Measurements from ENCODE around the gene STAC3. TPM values are rescaled to one million over a fixed set of nuclear protein-coding genes. Genes with fewer than 3 reads are reported as not detected.

STAC3 gene
- total RNA-seq, 2 experiments from 2014 or later = 0.93 to 1.5 TPM

DNA sequence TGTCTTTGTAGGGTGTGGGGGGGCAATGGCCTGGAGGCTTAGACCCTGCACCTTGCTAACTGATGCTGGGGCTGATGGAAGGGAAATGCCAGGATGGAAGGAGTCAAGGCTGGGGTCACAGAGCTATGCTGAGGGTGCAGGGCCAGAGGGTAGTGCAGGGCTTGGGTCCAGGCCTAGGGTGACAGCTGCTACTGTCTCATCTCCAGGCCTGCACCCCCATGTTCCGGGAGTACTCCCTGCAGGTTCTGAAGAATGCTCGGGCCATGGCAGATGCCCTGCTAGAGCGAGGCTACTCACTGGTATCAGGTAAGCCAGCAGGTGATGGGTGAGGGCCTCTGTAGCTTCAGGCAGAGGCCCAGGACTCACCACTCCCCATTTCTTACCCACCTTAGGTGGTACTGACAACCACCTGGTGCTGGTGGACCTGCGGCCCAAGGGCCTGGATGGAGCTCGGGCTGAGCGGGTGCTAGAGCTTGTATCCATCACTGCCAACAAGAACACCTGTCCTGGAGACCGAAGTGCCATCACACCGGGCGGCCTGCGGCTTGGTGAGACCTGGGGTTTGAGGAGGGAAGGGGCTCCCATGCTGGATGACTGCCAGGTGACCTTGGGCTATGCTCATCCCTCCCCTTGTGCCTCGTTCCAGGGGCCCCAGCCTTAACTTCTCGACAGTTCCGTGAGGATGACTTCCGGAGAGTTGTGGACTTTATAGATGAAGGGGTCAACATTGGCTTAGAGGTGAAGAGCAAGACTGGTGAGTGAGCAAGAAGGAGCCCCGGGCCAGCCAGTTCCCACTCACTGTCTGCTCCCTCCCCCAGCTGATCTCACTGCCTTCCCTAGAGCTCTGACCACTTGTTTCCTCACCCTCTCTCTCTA is 17.4 kb downstream of the STAC3 start:
- CTCF ChIA-PET = interaction anchor here (0.5 to 12.9 kb wide), 6 partner anchors 7 to 302 kb away, joined by 3 to 290 read pairs (median 4); a partner anchor contains a TSS
- peaks cover 57% of the 10 kb centered on the region for H3K36me3 Mint-ChIP-seq (ENCODE audit: low read depth)
- H3K4me3 Mint-ChIP-seq = no peak overlapping the region
- peaks cover 19% of the 10 kb centered on the region for H3K27me3 Mint-ChIP-seq (ENCODE audit: low read depth)
- peaks cover 63% of the 10 kb centered on the region for H3K4me1 Mint-ChIP-seq (ENCODE audit: low read depth)
- DNase-seq = no peak
- no peaks in the 10 kb centered on the region for H3K9me3 Mint-ChIP-seq
- intact Hi-C loops (cut with micrococcal nuclease) = no loop called here
- no peak overlapping the region for H3K27ac Mint-ChIP-seq

DNA sequence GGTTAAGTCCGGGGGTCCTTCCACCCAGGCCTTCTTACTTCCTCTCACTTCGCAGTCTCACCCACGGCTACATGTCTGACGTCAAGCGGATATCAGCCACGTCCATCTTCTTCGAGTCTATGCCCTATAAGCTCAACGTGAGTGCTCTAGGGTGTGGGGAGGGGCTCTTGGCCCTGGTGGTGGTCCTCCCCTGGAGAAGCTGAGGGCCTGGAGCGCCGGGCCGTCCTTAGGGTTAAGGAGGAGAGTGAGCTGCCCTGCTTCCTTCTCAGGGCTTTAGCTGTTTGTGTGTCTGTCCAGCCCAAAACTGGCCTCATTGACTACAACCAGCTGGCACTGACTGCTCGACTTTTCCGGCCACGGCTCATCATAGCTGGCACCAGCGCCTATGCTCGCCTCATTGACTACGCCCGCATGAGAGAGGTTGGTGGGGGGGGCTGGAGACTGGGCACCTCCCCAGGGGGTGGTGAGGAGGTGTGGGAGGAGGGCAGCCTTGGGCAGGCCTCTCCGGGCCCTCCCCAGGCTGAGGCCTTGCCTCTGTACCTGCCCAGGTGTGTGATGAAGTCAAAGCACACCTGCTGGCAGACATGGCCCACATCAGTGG is 18.7 kb downstream of the STAC3 start:
- Mint-ChIP-seq H3K36me3 (ENCODE audit: low read depth) (peaks cover 57% of the 10 kb centered on the region), H3K27ac (no peak overlapping the region), H3K27me3 (ENCODE audit: low read depth) (peaks cover 14% of the 10 kb centered on the region), H3K4me3 (no peak overlapping the region), H3K4me1 (ENCODE audit: low read depth) (peaks cover 59% of the 10 kb centered on the region), H3K9me3 (no peaks in the 10 kb centered on the region)
- DNase-seq = no peak
- CTCF ChIA-PET = interaction anchor here (5.7 to 12.9 kb wide), 2 partner anchors 8 to 18 kb away, joined by 93 to 290 read pairs; a partner anchor contains a TSS
- intact Hi-C loops (cut with micrococcal nuclease) = no loop called here

DNA sequence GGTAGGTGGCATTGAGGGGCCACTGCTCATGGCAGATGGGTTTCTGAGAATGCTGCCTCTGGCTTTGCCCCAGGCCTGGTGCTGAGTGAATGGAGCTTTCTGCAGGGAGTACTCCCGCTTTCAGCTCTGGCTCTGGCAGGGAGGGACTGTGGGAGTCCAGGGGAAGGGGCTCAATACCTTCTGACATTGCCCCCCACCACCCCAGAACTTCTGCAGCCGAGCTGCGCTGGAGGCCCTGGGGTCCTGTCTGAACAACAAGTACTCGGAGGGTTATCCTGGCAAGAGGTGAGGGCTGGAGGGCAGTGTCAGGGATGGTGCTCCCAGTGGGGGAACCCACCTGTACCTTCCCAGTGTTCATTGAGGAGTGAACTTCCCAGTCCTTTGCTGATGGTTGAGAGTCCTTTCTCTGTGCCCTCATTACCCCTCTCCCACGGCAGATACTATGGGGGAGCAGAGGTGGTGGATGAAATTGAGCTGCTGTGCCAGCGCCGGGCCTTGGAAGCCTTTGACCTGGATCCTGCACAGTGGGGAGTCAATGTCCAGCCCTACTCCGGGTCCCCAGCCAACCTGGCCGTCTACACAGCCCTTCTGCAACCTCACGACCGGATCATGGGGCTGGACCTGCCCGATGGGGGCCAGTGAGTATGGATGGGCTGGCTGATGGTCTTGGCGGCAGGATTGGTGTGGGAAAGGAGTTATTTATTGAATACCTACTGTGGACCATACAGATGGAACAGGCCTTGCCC is 19.5 kb downstream of the STAC3 start:
- Mint-ChIP-seq H3K4me1 (ENCODE audit: low read depth) (peaks cover 57% of the 10 kb centered on the region), H3K27ac (no peak overlapping the region), H3K27me3 (ENCODE audit: low read depth) (peaks cover 12% of the 10 kb centered on the region), H3K9me3 (no peaks in the 10 kb centered on the region), H3K36me3 (ENCODE audit: low read depth) (peaks cover 57% of the 10 kb centered on the region), H3K4me3 (peak overlapping the region; percentile 95)
- CTCF ChIA-PET = interaction anchor here (5.7 to 12.9 kb wide), 2 partner anchors 9 to 17 kb away, joined by 93 to 290 read pairs; a partner anchor contains a TSS
- no peak for DNase-seq
- intact Hi-C loops (cut with micrococcal nuclease) = no loop called here

DNA sequence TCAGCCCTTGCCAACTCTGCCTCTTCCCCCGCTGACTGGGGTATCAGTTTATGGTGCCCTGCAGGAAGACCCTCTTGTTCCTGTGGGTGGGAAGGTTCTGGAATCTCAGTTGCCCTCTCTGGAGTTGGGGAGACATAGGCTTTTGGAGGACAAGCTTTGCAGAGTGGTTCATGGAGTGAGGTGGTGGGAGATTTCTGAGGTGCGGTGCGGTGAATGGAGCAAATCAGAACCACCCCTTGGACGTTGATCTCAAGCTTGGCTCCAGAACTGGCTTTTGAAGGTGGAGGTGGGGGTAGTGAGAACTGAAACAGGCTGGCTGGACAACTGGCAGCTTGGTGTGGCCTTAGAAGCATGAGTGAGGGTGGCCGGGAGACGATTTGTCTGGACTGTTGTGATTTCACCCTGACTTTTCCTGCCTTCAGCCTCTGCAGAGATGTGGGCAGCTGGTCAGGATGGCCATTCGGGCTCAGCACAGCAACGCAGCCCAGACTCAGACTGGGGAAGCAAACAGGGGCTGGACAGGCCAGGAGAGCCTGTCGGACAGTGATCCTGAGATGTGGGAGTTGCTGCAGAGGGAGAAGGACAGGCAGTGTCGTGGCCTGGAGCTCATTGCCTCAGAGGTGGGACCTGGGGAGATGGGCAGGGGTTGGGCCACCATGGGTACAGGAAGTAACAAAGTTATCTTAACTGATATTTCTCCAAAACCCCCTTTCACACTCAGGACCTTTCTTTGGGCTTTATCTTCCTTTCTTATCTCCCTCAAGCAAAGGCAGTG is 20.4 kb downstream of the STAC3 start:
- Mint-ChIP-seq H3K4me1 (ENCODE audit: low read depth) (peaks cover 59% of the 10 kb centered on the region), H3K36me3 (ENCODE audit: low read depth) (peaks cover 56% of the 10 kb centered on the region), H3K4me3 (peak overlapping the region; percentile 95), H3K9me3 (no peaks in the 10 kb centered on the region), H3K27me3 (ENCODE audit: low read depth) (peaks cover 16% of the 10 kb centered on the region), H3K27ac (peak overlapping the region; percentile 94)
- CTCF ChIA-PET = interaction anchor here (0.6 to 12.9 kb wide), 9 partner anchors 9 to 249 kb away, joined by 3 to 290 read pairs (median 4); partner anchors contain the start of genes ARHGAP9, GLI1 and STAT6
- DNase-seq = no peak
- intact Hi-C loops (cut with micrococcal nuclease) = no loop called here

DNA sequence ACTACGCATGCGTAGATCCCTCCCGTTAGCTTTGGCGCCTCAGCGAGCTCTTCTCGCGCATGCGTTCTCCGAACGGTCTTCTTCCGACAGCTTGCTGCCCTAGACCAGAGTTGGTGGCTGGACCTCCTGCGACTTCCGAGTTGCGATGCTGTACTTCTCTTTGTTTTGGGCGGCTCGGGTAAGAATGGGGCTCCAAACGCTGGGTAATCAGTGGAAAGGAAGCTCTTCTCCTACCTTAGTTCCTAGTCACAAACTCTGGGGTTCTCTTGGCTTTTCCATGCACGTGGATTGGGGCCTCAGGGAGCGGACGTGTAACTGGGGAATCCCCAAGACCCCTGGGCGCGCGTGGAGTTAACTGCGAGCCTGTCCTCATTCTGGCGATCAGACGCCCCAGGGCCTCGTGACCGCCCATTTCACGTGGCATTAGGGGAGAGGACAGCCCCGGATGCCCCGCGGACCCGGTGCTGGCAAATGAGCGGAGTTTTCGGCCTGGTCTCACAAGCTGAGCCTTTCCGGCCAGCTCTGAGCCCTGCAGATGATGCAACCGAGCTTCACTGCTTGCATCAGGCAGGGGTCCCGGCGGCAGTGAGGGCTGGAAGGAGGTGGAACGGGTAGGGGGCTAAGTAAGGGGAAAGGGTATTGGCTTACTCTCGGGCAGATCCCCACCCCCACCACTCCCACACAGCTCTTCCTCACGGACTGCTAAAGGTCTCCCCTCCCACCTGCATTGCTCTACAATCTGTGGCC is 21.2 kb downstream of the STAC3 start, which contains the start of gene SHMT2:
Gene SHMT2, plus strand, starts transcription at position 78 of the 747 bp plus-strand sequence. Its CDS starts 68 bp downstream, at position 146.
- peaks cover 61% of the 10 kb centered on the region for H3K4me1 Mint-ChIP-seq (ENCODE audit: low read depth)
- CTCF ChIA-PET = interaction anchor here (0.6 to 12.9 kb wide), 11 partner anchors 8 to 250 kb away, joined by 3 to 290 read pairs (median 4); partner anchors contain the start of genes ARHGAP9, GLI1 and STAT6
- no peaks in the 10 kb centered on the region for H3K9me3 Mint-ChIP-seq
- H3K36me3 Mint-ChIP-seq (ENCODE audit: low read depth) = peaks cover 53% of the 10 kb centered on the region
- peaks cover 21% of the 10 kb centered on the region for H3K27me3 Mint-ChIP-seq (ENCODE audit: low read depth)
- H3K4me3 Mint-ChIP-seq = peak within 1 kb of the TSS; percentile 95
- intact Hi-C loops (cut with micrococcal nuclease) = loop anchor here (1.0 to 10.0 kb wide), 3 partner anchors 9 to 615 kb away; partner anchors contain the start of gene CTDSP2
- peak; percentile 97 for DNase-seq
- H3K27ac Mint-ChIP-seq = peak within 1 kb of the TSS; percentile 94

DNA sequence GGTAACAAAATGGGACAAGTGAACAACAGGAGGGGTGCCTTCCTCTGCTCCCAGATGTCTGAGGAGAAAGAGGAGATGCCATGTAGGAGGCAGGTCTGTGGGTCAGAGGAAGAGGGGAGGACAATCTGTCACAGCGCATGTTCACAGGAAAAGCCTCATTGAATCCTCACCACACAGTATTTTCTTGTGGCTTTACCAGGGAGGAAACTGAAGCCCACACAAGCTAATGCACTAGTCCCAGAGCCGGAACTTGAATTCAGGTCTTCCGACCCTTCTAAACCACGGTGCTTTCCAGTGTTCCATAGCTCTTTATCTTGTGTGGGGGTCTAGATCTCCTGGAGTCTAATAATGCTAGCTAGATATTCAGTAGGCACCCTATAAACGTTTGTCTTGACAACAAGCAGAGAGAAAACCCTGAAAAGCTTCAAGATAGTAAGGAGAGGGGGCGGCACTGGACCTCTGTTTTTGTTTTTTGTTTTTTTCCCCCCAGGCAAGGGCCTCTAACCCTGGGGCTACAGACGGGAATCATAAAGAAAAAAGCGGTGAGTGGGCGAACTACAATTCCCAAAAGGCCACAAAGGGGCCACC is 21.8 kb downstream of the STAC3 start:
- no peaks in the 10 kb centered on the region for H3K9me3 Mint-ChIP-seq
- H3K27ac Mint-ChIP-seq = peak overlapping the region; percentile 94
- peak overlapping the region; percentile 95 for H3K4me3 Mint-ChIP-seq
- CTCF ChIA-PET = interaction anchor here (0.7 to 12.9 kb wide), 8 partner anchors 10 to 251 kb away, joined by 3 to 290 read pairs (median 6); partner anchors contain the start of genes ARHGAP9, GLI1 and STAT6
- H3K4me1 Mint-ChIP-seq (ENCODE audit: low read depth) = peaks cover 56% of the 10 kb centered on the region
- H3K27me3 Mint-ChIP-seq (ENCODE audit: low read depth) = peaks cover 27% of the 10 kb centered on the region
- intact Hi-C loops (cut with micrococcal nuclease) = loop anchor here (1.0 to 10.0 kb wide), 3 partner anchors 10 to 616 kb away; partner anchors contain the start of gene CTDSP2
- peaks cover 46% of the 10 kb centered on the region for H3K36me3 Mint-ChIP-seq (ENCODE audit: low read depth)
- DNase-seq = peak; percentile 26

DNA sequence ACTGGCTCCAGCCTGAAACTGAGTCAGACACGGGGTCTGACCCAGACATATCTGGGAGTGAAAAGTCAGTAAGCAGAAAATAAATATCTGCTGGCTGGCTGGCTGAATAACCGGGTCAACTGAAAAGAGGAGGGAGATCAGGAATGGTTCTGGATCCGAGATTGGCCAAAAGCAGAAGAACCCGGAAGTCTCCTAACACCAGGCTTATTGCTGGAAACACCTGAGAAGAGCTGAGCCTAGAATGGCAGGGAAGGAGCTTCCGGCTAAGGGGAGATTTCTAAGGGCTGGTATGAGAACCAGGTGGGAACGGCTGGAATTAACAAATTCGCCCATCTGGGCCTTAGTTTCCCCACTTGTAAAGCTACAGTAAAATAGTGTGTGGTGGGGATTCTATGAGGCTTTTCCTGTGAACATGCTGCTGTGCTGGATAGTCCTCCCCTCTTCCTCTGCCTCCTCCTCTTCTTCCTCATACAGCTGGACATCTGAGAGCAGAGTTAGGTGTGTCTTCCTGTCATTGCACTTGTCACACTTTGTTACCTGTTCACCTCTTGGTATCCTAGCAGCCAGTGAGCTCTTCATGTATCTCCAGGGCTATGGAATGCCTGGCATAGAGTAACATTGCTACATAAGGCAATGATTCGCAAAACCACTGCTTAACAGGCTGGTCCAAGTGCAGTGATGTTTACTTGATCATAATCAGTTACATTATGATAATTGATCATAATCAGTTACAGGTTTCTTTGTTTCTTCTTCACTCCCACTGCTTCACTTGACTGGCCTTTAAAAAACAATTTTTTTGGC is 23.5 kb downstream of the STAC3 start:
- intact Hi-C loops (cut with micrococcal nuclease) = loop anchor here (10.0 kb wide), 1 partner anchor 617 kb away; the partner anchor contains the start of gene CTDSP2
- Mint-ChIP-seq H3K27me3 (ENCODE audit: low read depth) (peaks cover 43% of the 10 kb centered on the region), H3K36me3 (ENCODE audit: low read depth) (peaks cover 31% of the 10 kb centered on the region), H3K4me1 (ENCODE audit: low read depth) (peaks cover 49% of the 10 kb centered on the region), H3K9me3 (no peaks in the 10 kb centered on the region), H3K27ac (no peak overlapping the region), H3K4me3 (peak overlapping the region; percentile 23)
- DNase-seq = no peak
- CTCF ChIA-PET = interaction anchor here (0.6 to 12.9 kb wide), 6 partner anchors 10 to 613 kb away, joined by 3 to 290 read pairs (median 6); a partner anchor contains a TSS

DNA sequence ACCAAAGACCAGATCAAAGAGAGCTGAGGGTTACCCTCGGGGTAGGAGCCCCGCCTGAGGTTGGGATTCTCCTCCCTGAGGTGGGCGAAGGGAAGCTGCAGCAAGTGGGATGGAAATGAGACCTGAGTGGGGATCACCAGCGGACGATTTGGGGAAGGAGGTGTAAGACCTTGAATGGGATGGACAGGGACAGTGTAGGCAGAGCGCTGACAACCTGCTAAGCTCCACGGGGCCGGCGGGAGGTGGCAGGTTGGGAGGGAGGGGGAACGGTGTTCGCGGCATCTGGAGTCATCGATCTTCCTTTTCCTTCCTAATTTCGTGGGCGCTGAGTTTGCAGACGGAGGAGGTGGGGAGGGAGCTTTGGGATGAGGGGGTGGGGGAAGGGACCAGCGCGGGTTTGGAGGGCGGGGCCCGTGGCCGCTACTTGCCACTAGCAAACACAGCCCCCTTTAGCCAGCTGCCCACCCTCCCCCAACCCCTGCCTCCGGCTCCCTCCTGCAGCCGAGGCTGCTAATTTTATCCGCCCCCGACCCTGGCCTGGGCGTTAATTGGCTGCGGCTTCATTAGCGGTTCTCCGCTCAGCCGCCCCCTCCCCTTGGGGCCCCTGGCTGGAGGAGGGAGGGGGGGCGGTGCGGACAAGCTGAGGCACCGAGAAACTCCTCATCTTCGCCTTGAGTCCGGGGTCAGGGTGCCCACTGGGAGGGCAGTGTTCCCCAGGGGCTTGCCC is 24.2 kb downstream of the STAC3 start:
- H3K9me3 Mint-ChIP-seq = no peaks in the 10 kb centered on the region
- DNase-seq = no peak
- peaks cover 23% of the 10 kb centered on the region for H3K36me3 Mint-ChIP-seq (ENCODE audit: low read depth)
- H3K27me3 Mint-ChIP-seq (ENCODE audit: low read depth) = peaks cover 49% of the 10 kb centered on the region
- CTCF ChIA-PET = interaction anchor here (0.8 to 12.9 kb wide), 5 partner anchors 9 to 226 kb away, joined by 4 to 290 read pairs (median 7); a partner anchor contains a TSS
- peak overlapping the region; percentile 26 for H3K4me3 Mint-ChIP-seq
- H3K27ac Mint-ChIP-seq = no peak overlapping the region
- intact Hi-C loops (cut with micrococcal nuclease) = loop anchor here (10.0 kb wide), 1 partner anchor 618 kb away; the partner anchor contains the start of gene CTDSP2
- H3K4me1 Mint-ChIP-seq (ENCODE audit: low read depth) = peaks cover 48% of the 10 kb centered on the region

DNA sequence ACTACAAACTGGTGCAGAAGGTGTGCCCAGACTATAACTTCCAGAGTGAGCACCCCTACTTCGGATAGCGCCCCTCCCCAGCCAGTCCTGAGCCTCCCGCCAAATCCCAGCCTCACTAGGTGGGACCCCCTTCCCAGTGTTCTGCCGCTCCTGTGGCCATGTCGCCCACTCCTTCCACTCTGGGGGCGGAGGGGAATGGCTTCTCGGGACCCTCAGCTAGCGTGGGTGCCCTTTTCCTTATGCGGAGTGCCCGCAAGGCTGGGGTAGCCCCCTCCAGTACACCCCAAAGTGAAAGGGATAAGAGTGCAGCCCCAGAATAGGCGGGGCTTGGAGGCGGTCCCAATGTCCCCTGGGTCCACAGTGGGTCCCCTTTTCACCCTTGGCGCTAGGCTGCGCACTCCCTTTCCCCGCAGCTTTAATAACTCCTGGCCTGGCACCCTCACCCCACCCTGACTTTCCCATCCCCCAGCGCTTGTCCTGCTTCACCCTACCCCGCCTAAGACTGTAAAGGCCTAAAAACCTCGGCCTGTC is 25.2 kb downstream of the STAC3 start:
- no peak for DNase-seq
- peaks cover 59% of the 10 kb centered on the region for H3K27me3 Mint-ChIP-seq (ENCODE audit: low read depth)
- no peaks in the 10 kb centered on the region for H3K9me3 Mint-ChIP-seq
- H3K4me1 Mint-ChIP-seq (ENCODE audit: low read depth) = peaks cover 47% of the 10 kb centered on the region
- intact Hi-C loops (cut with micrococcal nuclease) = loop anchor here (2.0 to 10.0 kb wide), 2 partner anchors 13 to 619 kb away; partner anchors contain the start of gene CTDSP2
- CTCF ChIA-PET = interaction anchor here (0.6 to 12.9 kb wide), 6 partner anchors 8 to 227 kb away, joined by 3 to 290 read pairs (median 6); a partner anchor contains a TSS
- H3K36me3 Mint-ChIP-seq (ENCODE audit: low read depth) = peaks cover 13% of the 10 kb centered on the region
- H3K27ac Mint-ChIP-seq = no peak overlapping the region
- peak overlapping the region; percentile 62 for H3K4me3 Mint-ChIP-seq
